Ovary (tissue), 3 donors: ENCODE results near the gene IQSEC1.

Source experiments
- CTCF ChIP-seq, 3 donors: fragments of 450-650 bp in 2 of 3; fragments of 200-600 bp in 1 of 3; IDR thresholded peaks; one replicate each; pipeline versions ENCODE4 v1.5.1 to v1.8.0; 2016 to 2022; ENCODE audit warnings: antibody characterized with exemption in 3 of 3, mild to moderate bottlenecking in 1 of 3
- POLR2A ChIP-seq: fragments of 450-650 bp; IDR thresholded peaks from one replicate; pipeline ENCODE4 v1.6.1; 2017; ENCODE audit warnings: antibody characterized with exemption, mild to moderate bottlenecking, moderate library complexity
- donor health status: DM: no; HTN: no; CAD: no.

GRCh38 chr3:13098192-13098988 is 25.2 kb upstream of the IQSEC1 start:
- TF ChIP-seq CTCF (IDR thresholded peaks at IDR 0.05), result no peak
- no peak for TF ChIP-seq POLR2A
